OCI-LY7 (cell line): ENCODE measurements around the gene ESYT2. TPM values are rescaled to one million over a fixed set of nuclear protein-coding genes. Genes with fewer than 3 reads are reported as not detected.

Experiments
- BruUV-seq: library from RNA; stranded (reverse); fragments of 400-500 nt; replicated peaks from 2 replicates; lab custom pipeline; 2021; lab: Mats Ljungman, UMichigan
- CTCF ChIA-PET: fragments of 300-600 bp; sonication (Branson Sonifier 250); formaldehyde crosslinking; loops from one replicate; lab custom pipeline; 2022; ENCODE audit warnings: antibody characterized with exemption; ENCODE audit not compliant: unreplicated experiment; lab: Charles Lee
- POLR2A ChIA-PET: fragments of 300-600 bp; sonication (Branson Sonifier 250); formaldehyde crosslinking; loops from one replicate; lab custom pipeline; 2022; ENCODE audit warnings: antibody characterized with exemption; lab: Charles Lee
- DNase-seq: peaks from one replicate; pipeline ENCODE4 v3.0.0-alpha.2; 2015; ENCODE audit warnings: low spot score
- H2AFZ ChIP-seq: fragments of 200-600 bp; sonication (generic), shearing (Covaris generic); 2 replicates; pipeline ENCODE4 v1.6.1; 2014; ENCODE audit warnings: mild to moderate bottlenecking, antibody characterized with exemption, low read length, moderate library complexity
- H3K27ac ChIP-seq: fragments of 200-600 bp; sonication (generic); 2 replicates; pipeline ENCODE4 v1.5.1; 2014; ENCODE audit warnings: mixed run types, low read depth, mild to moderate bottlenecking, moderate library complexity, low read length, inconsistent platforms; ENCODE audit not compliant: poor library complexity, severe bottlenecking
- H3K36me3 ChIP-seq: fragments of 200-600 bp; sonication (generic); 2 replicates; pipeline ENCODE4 v1.6.1; 2014; ENCODE audit warnings: mild to moderate bottlenecking, antibody characterized with exemption, low read length, moderate library complexity, mixed read lengths; ENCODE audit not compliant: insufficient read depth
- H3K4me1 ChIP-seq: fragments of 200-600 bp; sonication (generic); 2 replicates; pipeline ENCODE4 v1.5.1; 2014; ENCODE audit warnings: mild to moderate bottlenecking, low read length; ENCODE audit not compliant: insufficient read depth, poor library complexity, severe bottlenecking
- H3K4me2 ChIP-seq: fragments of 200-600 bp; sonication (generic); 2 replicates; pipeline ENCODE4 v1.6.1; 2014; ENCODE audit warnings: mild to moderate bottlenecking, low read length
- H3K4me3 ChIP-seq: fragments of 200-600 bp; sonication (generic); 2 replicates; pipeline ENCODE4 v1.5.1; 2014; ENCODE audit warnings: mild to moderate bottlenecking, low read depth, low read length; ENCODE audit not compliant: poor library complexity, severe bottlenecking
- H3K79me2 ChIP-seq: fragments of 200-600 bp; sonication (generic); 2 replicates; pipeline ENCODE4 v1.6.1; 2016; ENCODE audit warnings: low read depth, mild to moderate bottlenecking, low read length, moderate library complexity, mixed read lengths; ENCODE audit not compliant: insufficient read depth
- H3K9me2 ChIP-seq: fragments of 200-600 bp; sonication (generic); 2 replicates; pipeline ENCODE4 v1.6.1; 2016; ENCODE audit warnings: mild to moderate bottlenecking, low read length, mixed read lengths; ENCODE audit not compliant: insufficient read depth
- H3K9me3 ChIP-seq: fragments of 200-600 bp; sonication (generic); 2 replicates; pipeline ENCODE4 v1.6.1; 2014; ENCODE audit warnings: mild to moderate bottlenecking, mixed run types, low read length, mixed read lengths
- H4K20me1 ChIP-seq: fragments of 200-600 bp; sonication (generic); 2 replicates; pipeline ENCODE4 v1.6.1; 2014; ENCODE audit warnings: mild to moderate bottlenecking, antibody characterized with exemption, low read length, moderate library complexity, mixed read lengths; ENCODE audit not compliant: insufficient read depth
- EZH2phosphoT487 ChIP-seq: fragments of 200-600 bp; sonication (generic); IDR thresholded peaks from 2 replicates; pipeline ENCODE4 v1.6.1; 2018; ENCODE audit warnings: low read depth, borderline replicate concordance, mild to moderate bottlenecking, mixed run types, antibody characterized with exemption, low read length, moderate library complexity, mixed read lengths
- intact Hi-C: fragments of 100-400 bp; cut with micrococcal nuclease; formaldehyde crosslinking; loops from one replicate; pipeline ENCODE4 v1.10.0; 2022; ENCODE audit not compliant: unreplicated experiment
- total RNA-seq, 2 experiments: library from RNA; depleted of rRNA in 1 of 2; stranded (reverse); fragments of >200 nt in 1 of 2; shearing (Covaris generic) in 1 of 2; gene quantifications; 2 replicates each; pipeline ENCODE4 v1.2.3, GENCODE V29; 2014 to 2022
- TF ChIP-seq, protein P1 (sequence below): fragments of 200-600 bp; sonication (generic); conservative IDR thresholded peaks from 2 replicates; pipeline ENCODE4 v1.5.1; 2014; ENCODE audit warnings: mild to moderate bottlenecking, antibody characterized with exemption, low read length, moderate library complexity, mixed read lengths

Gene ESYT2
- total RNA-seq, 2 experiments from 2014 or later = 24.2 to 33.7 TPM

DNA sequence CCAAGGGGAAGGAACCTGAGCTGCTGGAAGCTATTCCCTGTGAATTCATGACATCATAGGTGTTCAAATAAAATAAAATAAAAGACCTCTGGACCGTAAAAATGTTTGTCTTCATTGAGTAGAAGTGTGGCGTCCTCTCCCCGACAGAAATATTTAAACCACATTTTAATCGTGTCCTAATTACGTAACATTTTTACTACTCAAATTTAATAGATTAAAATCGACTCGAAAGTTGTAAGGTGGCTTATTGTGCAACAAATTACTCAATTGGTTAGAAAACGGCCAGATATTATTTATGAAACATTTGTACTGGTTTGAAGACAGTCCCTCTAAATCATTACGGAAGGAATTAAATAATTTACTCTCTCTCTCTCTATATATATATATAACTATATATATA is 109.2 kb downstream of the ESYT2 start:
- DNase-seq = no peak
- H3K36me3 ChIP-seq = no peaks in the 10 kb centered on the region
- no peaks in the 10 kb centered on the region for H3K9me3 ChIP-seq
- H3K79me2 ChIP-seq = no peaks in the 10 kb centered on the region
- H3K4me1 ChIP-seq = peaks cover 10% of the 10 kb centered on the region
- POLR2A ChIA-PET = no interaction called here
- no peak overlapping the region for H2AFZ ChIP-seq
- no peak for TF ChIP-seq EZH2phosphoT487
- TF ChIP-seq, protein P1, sequence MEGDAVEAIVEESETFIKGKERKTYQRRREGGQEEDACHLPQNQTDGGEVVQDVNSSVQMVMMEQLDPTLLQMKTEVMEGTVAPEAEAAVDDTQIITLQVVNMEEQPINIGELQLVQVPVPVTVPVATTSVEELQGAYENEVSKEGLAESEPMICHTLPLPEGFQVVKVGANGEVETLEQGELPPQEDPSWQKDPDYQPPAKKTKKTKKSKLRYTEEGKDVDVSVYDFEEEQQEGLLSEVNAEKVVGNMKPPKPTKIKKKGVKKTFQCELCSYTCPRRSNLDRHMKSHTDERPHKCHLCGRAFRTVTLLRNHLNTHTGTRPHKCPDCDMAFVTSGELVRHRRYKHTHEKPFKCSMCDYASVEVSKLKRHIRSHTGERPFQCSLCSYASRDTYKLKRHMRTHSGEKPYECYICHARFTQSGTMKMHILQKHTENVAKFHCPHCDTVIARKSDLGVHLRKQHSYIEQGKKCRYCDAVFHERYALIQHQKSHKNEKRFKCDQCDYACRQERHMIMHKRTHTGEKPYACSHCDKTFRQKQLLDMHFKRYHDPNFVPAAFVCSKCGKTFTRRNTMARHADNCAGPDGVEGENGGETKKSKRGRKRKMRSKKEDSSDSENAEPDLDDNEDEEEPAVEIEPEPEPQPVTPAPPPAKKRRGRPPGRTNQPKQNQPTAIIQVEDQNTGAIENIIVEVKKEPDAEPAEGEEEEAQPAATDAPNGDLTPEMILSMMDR = no peak
- intact Hi-C loops = no loop called here
- no peak overlapping the region for H3K4me2 ChIP-seq
- no peaks in the 10 kb centered on the region for H3K9me2 ChIP-seq
- no peaks in the 10 kb centered on the region for H4K20me1 ChIP-seq
- CTCF ChIA-PET = no interaction called here
- H3K27ac ChIP-seq = no peak overlapping the region
- H3K4me3 ChIP-seq = no peak overlapping the region
- no TSS peak for BruUV-seq

DNA sequence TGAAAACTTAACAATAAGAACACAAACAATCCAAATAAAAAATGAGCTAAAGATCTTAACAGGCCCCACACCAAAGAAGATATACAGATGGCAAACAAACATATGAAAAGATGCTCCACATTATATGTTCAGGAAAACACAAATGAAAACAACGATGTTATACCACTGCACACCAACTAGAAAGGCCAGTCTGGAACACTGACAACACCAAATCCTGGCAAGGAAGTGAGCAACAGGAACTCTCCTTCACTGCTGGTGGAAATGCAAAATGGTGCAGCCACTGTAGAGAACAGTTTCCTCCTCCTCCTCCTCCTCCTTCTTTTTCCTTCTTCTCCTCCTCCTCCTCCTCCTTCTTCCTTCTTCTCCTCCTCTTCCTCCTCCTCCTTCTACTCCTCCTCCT is 112.5 kb downstream of the ESYT2 start:
- CTCF ChIA-PET = no interaction called here
- no TSS peak for BruUV-seq
- H3K9me2 ChIP-seq = no peaks in the 10 kb centered on the region

DNA sequence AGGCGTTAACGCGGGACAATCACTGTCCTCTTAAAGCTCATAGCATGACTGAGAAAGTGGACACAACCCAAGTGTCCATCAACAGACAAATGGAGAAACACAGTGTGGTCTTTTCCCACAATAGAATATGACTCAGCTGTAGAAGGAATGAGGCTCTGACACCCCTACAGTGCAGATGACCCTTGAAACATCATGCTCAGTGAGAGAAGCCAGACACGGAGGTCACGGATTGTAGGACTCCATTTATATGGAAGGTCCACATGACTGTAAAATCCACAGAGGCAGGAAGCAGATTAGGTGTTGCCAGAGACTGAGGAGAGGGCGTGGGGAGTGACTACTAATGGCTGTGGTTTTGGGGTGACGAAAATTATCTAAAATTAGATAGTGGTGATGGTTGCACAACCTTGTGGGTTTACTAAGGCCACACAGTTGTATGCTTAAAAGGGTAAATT is 118.6 kb downstream of the ESYT2 start:
- ChIA-PET CTCF (no interaction called here), POLR2A (no interaction called here)
- Histone ChIP-seq H3K9me3 (peaks cover 11% of the 10 kb centered on the region), H3K79me2 (no peaks in the 10 kb centered on the region), H3K9me2 (no peaks in the 10 kb centered on the region), H3K27ac (no peak overlapping the region), H3K4me1 (no peaks in the 10 kb centered on the region), H3K4me3 (no peak overlapping the region), H4K20me1 (no peaks in the 10 kb centered on the region), H3K4me2 (no peak overlapping the region), H3K36me3 (no peaks in the 10 kb centered on the region), H2AFZ (no peak overlapping the region)
- DNase-seq = no peak
- TF ChIP-seq EZH2phosphoT487 = no peak
- TF ChIP-seq, protein P1 = no peak
- intact Hi-C loops = no loop called here
- BruUV-seq = no TSS peak

More for the DNA sequence above, 112.5 kb downstream of the ESYT2 start:
- no peak for TF ChIP-seq EZH2phosphoT487
- TF ChIP-seq, protein P1 = no peak
- POLR2A ChIA-PET = interaction anchor here (0.7 to 1.3 kb wide), 2 partner anchors 12 to 1736 kb away, joined by 3 to 6 read pairs; no protein-coding TSS in a partner anchor
- intact Hi-C loops = no loop called here
- Histone ChIP-seq H3K36me3 (no peaks in the 10 kb centered on the region), H2AFZ (no peak overlapping the region), H3K4me2 (no peak overlapping the region), H3K4me3 (no peak overlapping the region), H3K9me3 (no peaks in the 10 kb centered on the region), H3K27ac (no peak overlapping the region), H3K79me2 (no peaks in the 10 kb centered on the region), H3K4me1 (peaks cover 10% of the 10 kb centered on the region), H4K20me1 (no peaks in the 10 kb centered on the region)
- no peak for DNase-seq
